Mesothelial cell of epicardium (in vitro differentiated cells): ENCODE data around the gene CPNE8. TPM values are rescaled to one million over a fixed set of nuclear protein-coding genes. Genes with fewer than 3 reads are reported as not detected.

Experiments used
- DNase-seq, 2 experiments: peaks; one replicate each; pipeline ENCODE4 v3.0.0; 2021; ENCODE audit warnings: low spot score in 2 of 2; ENCODE audit not compliant: unreplicated experiment in 2 of 2
- H3K27ac Mint-ChIP-seq: 2 replicates; pipeline ENCODE4 v1.8.0; 2021; ENCODE audit warnings: mixed read lengths
- H3K27me3 Mint-ChIP-seq: 2 replicates; pipeline ENCODE4 v1.8.0; 2021; ENCODE audit warnings: low read depth, mixed read lengths
- H3K36me3 Mint-ChIP-seq: 2 replicates; pipeline ENCODE4 v1.8.0; 2021; ENCODE audit warnings: mixed read lengths
- H3K4me1 Mint-ChIP-seq: 2 replicates; pipeline ENCODE4 v1.8.0; 2021; ENCODE audit warnings: mixed read lengths
- H3K4me3 Mint-ChIP-seq: 2 replicates; pipeline ENCODE4 v1.8.0; 2021; ENCODE audit warnings: mild to moderate bottlenecking, moderate library complexity, mixed read lengths
- H3K9me3 Mint-ChIP-seq: 2 replicates; pipeline ENCODE4 v1.8.0; 2021; ENCODE audit warnings: mixed read lengths
- total RNA-seq: library from RNA; stranded (reverse); gene quantifications from 3 replicates; pipeline ENCODE4 v1.2.1, GENCODE V29; 2021
- TF ChIP-seq, protein P1 (sequence below): fragments of 200-600 bp; sonication (generic); IDR thresholded peaks from one replicate; pipeline ENCODE4 v1.5.0; 2021; ENCODE audit warnings: antibody characterized with exemption; ENCODE audit not compliant: unreplicated experiment

CPNE8 gene
- total RNA-seq, 1 donor from 2014 or later, result 8.8 TPM

DNA sequence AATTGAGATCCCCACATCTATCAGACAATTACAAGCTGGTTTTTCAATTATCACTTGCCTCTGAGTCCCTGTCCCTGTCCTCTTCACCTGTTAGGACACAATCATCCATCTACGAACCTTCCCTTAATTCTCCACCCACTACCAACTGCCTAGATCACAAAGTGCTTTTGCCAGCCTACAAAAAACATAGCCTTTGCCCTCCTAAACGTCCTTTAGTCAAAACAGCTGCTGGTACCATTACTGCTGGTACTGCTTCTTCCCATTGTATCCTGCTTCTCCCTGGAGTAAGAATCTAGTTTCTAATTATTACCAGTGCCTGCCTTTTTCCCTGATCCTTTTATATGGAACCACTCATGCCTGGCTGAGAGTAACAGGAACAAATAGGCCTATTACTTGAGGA lies 82.1 kb downstream of the CPNE8 start:
- H3K27ac Mint-ChIP-seq, result no peak overlapping the region
- TF ChIP-seq, protein P1, sequence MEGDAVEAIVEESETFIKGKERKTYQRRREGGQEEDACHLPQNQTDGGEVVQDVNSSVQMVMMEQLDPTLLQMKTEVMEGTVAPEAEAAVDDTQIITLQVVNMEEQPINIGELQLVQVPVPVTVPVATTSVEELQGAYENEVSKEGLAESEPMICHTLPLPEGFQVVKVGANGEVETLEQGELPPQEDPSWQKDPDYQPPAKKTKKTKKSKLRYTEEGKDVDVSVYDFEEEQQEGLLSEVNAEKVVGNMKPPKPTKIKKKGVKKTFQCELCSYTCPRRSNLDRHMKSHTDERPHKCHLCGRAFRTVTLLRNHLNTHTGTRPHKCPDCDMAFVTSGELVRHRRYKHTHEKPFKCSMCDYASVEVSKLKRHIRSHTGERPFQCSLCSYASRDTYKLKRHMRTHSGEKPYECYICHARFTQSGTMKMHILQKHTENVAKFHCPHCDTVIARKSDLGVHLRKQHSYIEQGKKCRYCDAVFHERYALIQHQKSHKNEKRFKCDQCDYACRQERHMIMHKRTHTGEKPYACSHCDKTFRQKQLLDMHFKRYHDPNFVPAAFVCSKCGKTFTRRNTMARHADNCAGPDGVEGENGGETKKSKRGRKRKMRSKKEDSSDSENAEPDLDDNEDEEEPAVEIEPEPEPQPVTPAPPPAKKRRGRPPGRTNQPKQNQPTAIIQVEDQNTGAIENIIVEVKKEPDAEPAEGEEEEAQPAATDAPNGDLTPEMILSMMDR, result no peak

DNA sequence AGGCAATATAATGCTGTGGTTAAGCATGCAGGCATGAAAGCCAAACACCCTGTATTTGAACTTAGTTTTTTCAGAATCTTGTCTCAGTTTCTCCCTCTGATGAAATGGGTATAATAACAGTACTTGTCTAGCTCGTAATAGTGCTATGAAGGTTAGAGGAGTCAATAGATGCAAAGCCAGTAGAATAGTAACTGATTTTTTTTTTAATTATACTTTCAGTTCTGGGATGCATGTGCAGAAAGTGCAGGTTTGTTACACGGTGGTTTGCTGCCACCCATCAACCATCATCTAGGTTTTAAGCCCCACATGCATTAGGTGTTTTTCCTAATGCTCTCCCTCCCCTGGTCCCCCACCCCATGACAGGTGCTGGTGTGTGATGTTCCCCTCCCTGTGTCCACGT lies 87.4 kb downstream of the CPNE8 start:
- Mint-ChIP-seq H3K27ac (no peak overlapping the region), H3K27me3 (no peaks in the 10 kb centered on the region), H3K4me1 (no peaks in the 10 kb centered on the region), H3K4me3 (no peak overlapping the region), H3K9me3 (peaks cover 7% of the 10 kb centered on the region), H3K36me3 (no peaks in the 10 kb centered on the region)
- DNase-seq, result no peak
- TF ChIP-seq, protein P1, result no peak

More for the DNA sequence above, 82.1 kb downstream of the CPNE8 start:
- Mint-ChIP-seq H3K27me3 (no peaks in the 10 kb centered on the region), H3K4me1 (no peaks in the 10 kb centered on the region), H3K9me3 (peaks cover 7% of the 10 kb centered on the region), H3K4me3 (no peak overlapping the region), H3K36me3 (no peaks in the 10 kb centered on the region)
- no peak for DNase-seq

DNA sequence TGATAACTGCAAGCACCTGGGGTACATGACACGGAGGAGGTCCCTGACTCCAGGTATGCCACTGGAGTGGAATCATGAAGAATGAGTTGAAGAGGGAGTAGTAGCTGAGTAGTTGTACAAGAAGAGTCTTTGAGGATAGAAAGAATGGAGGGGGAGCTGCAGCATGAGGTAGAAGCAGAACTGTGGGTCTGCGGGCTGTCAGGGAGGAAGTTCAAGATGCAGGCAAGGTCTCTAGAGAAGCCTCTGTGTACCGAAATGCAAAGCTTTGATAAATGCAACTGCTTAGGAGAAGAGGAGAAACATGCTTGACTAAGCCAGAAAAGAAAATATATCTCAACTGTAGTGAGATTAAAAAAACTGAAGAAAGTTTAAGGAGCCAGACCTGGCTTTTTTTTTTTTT lies 91.5 kb downstream of the CPNE8 start:
- Mint-ChIP-seq H3K36me3 (peaks cover 2% of the 10 kb centered on the region), H3K27me3 (no peaks in the 10 kb centered on the region), H3K4me1 (no peaks in the 10 kb centered on the region), H3K27ac (no peak overlapping the region), H3K9me3 (peaks cover 11% of the 10 kb centered on the region), H3K4me3 (no peak overlapping the region)
- DNase-seq, result no peak
- TF ChIP-seq, protein P1, result no peak

DNA sequence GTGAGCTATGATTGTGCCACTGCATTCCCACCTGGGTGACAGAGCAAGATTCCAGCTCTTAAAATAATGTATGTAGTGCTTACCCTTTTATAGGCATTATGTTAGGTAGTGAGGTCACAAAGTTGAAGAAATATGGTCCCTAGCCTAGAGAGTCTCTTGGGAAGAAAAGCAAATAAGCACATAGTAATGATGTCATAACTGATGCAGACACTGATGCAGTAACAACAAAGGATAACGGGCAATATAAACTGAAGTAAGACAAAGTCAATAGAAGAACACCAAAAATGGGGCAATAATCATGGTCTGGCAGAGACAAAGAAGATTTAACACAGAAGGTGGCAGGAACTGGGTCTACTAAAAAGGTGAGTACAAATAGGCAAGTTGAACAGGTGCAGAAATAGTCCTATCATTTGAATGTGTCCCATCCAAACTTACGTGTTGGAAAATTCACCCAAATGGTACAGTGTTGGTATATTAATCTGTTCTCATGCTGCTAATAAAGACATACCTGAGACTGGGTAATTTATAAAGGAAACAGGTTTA lies 93.5 kb downstream of the CPNE8 start:
- Mint-ChIP-seq H3K27ac (no peak overlapping the region), H3K4me3 (no peak overlapping the region), H3K36me3 (peaks cover 2% of the 10 kb centered on the region), H3K4me1 (no peaks in the 10 kb centered on the region), H3K27me3 (no peaks in the 10 kb centered on the region), H3K9me3 (peaks cover 7% of the 10 kb centered on the region)
- TF ChIP-seq, protein P1, result no peak
- no peak for DNase-seq

DNA sequence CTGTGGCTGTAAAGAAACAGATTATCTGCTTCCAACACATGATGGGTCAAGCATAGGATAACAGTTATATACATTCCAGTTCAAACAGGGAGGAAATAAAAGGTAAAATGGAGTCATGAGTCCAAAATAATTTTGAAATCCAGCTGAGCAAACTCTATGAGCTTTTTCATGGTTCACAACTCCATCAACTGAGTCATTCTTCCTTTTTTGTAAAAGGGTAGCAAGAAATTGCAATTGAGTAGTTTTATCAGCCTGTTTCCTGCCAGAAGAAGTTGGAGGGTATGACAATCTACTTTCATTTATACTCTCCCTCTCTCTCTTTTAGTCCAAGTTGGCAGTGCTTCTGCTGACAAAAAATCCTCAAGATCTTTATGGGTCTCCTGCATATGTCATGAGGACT lies 95.6 kb downstream of the CPNE8 start:
- TF ChIP-seq, protein P1, result no peak
- Mint-ChIP-seq H3K36me3 (peaks cover 2% of the 10 kb centered on the region), H3K27ac (no peak overlapping the region), H3K27me3 (no peaks in the 10 kb centered on the region), H3K9me3 (peaks cover 7% of the 10 kb centered on the region), H3K4me3 (no peak overlapping the region), H3K4me1 (no peaks in the 10 kb centered on the region)
- no peak for DNase-seq

- Mint-ChIP-seq H3K4me1 (no peaks in the 10 kb centered on the region), H3K36me3 (peaks cover 3% of the 10 kb centered on the region), H3K27ac (no peak overlapping the region), H3K4me3 (no peak overlapping the region), H3K9me3 (peaks cover 58% of the 10 kb centered on the region), H3K27me3 (no peaks in the 10 kb centered on the region)
- DNase-seq, result no peak
- TF ChIP-seq, protein P1, result no peak
Measured at GRCh38 chr12:38788106-38788505, 117.3 kb downstream of the CPNE8 start.
